Spleen (tissue), 11 donors: ENCODE data around the gene NACC1. TPM values are rescaled to one million over a fixed set of nuclear protein-coding genes. Genes with fewer than 3 reads are reported as not detected.

Experiments used
- DNase-seq: peaks from one replicate; pipeline ENCODE4 v3.0.0-alpha.2; 2020
- H3K27ac ChIP-seq, 8 donors: fragments of 200-600 bp; sonication (generic) in 7 of 8; 1 replicate in 4 of 8; 2 replicates in 4 of 8; pipeline versions ENCODE4 v1.5.0 to v1.8.0; 2016 to 2021; ENCODE audit warnings: inconsistent platforms in 4 of 8, mild to moderate bottlenecking in 4 of 8, moderate library complexity in 1 of 8
- H3K27me3 ChIP-seq, 7 donors: fragments of 200-600 bp; sonication (generic) in 6 of 7; replicated peaks in 1 of 7; 1 replicate in 4 of 7; 2 replicates in 3 of 7; pipeline versions ENCODE4 v1.5.0 to v1.8.0; 2016 to 2021; ENCODE audit warnings: inconsistent platforms in 3 of 7, mild to moderate bottlenecking in 1 of 7
- H3K36me3 ChIP-seq, 6 donors: fragments of 200-600 bp; sonication (generic) in 5 of 6; 1 replicate in 4 of 6; 2 replicates in 2 of 6; pipeline versions ENCODE4 v1.5.0 to v1.8.0; 2016 to 2021; ENCODE audit warnings: inconsistent platforms in 2 of 6
- H3K4me1 ChIP-seq, 6 donors: fragments of 200-600 bp; sonication (generic) in 5 of 6; 1 replicate in 3 of 6; 2 replicates in 3 of 6; pipeline versions ENCODE4 v1.5.0 to v1.8.0; 2016 to 2021; ENCODE audit warnings: inconsistent platforms in 3 of 6
- H3K4me3 ChIP-seq, 8 donors: fragments of 200-600 bp; sonication (generic) in 7 of 8; 1 replicate in 4 of 8; 2 replicates in 4 of 8; pipeline versions ENCODE4 v1.5.0 to v1.8.0; 2016 to 2021; ENCODE audit warnings: inconsistent platforms in 4 of 8, mild to moderate bottlenecking in 4 of 8, moderate library complexity in 2 of 8
- H3K9me3 ChIP-seq, 8 donors: fragments of 200-600 bp; sonication (generic) in 7 of 8; 1 replicate in 4 of 8; 2 replicates in 4 of 8; pipeline versions ENCODE4 v1.5.0 to v1.8.0; 2016 to 2021; ENCODE audit warnings: inconsistent platforms in 4 of 8
- POLR2A ChIP-seq, 3 donors: fragments of 450-650 bp; IDR thresholded peaks; one replicate each; pipeline ENCODE4 v1.5.1; 2017; ENCODE audit warnings: antibody characterized with exemption in 3 of 3, mild to moderate bottlenecking in 1 of 3
- POLR2AphosphoS5 ChIP-seq, 3 donors: sonication (generic); formaldehyde crosslinking; IDR thresholded peaks; one replicate each; pipeline ENCODE4 v1.5.1; 2017; ENCODE audit warnings: antibody characterized with exemption in 3 of 3
- WGBS, 5 donors: extraction: QIAGEN DNeasy Blood & Tissue Kit in 3 of 5; methylation state at CpG; one replicate each; pipeline versions ENCODE4 v1.1.5 to v1.1.7; 2013 to 2018; 5-methylcytosine and 5-hydroxymethylcytosine counted together
- intact Hi-C: fragments of 100-400 bp; cut with DNase I; formaldehyde crosslinking; loops from one replicate; pipeline ENCODE4 v1.15.0; 2023; ENCODE audit warnings: low total_unique reads
- polyA plus RNA-seq, 3 donors: library from polyadenylated mRNA; stranded (reverse); fragments of 200-250 nt; gene quantifications; one replicate each; pipeline ENCODE4 v1.2.1, GENCODE V29; 2013
- total RNA-seq, 7 donors: library from RNA; depleted of rRNA in 3 of 7; stranded (reverse); fragments of >200 nt in 3 of 7; fragmentation: NEBNext Ultra II Directional in 4 of 7; extraction: Animal tissue kit (Norgen Biotek cat#: 25700) in 4 of 7; gene quantifications; one replicate each; pipeline versions ENCODE4 v1.1.0 to v1.2.1, GENCODE V29; 2016 to 2021
- TF ChIP-seq, protein P1 (sequence below), 11 experiments: fragments of 200-600 bp in 7 of 11; fragments of 450-650 bp in 4 of 11; sonication (generic) in 4 of 11; IDR thresholded peaks in 8 of 11; conservative IDR thresholded peaks in 3 of 11; 1 replicate in 7 of 11; 2 replicates in 4 of 11; pipeline versions ENCODE4 v1.4.0 to v1.8.0; 2016 to 2021; ENCODE audit warnings: antibody characterized with exemption in 11 of 11, inconsistent platforms in 4 of 11, mild to moderate bottlenecking in 1 of 11
- donor health status: healthy with polysubstance abuse.
- donor health status: DM: no; HTN: no; CAD: no; lungs with moderate emphysema.
- donor health status: DM: no; HTN: no; CAD: no.
- donor health status: Bipolar disorder and iron deficiency.
- donor health status: healthy.
- donor health status: DM: no; HTN: no; CAD: no.
- donor health status: DM: yes; HTN: yes; CAD: no.

The NACC1 gene
- total and polyA plus RNA-seq, 10 donors, result 5.5 to 47.0 (median 34.3) TPM

DNA sequence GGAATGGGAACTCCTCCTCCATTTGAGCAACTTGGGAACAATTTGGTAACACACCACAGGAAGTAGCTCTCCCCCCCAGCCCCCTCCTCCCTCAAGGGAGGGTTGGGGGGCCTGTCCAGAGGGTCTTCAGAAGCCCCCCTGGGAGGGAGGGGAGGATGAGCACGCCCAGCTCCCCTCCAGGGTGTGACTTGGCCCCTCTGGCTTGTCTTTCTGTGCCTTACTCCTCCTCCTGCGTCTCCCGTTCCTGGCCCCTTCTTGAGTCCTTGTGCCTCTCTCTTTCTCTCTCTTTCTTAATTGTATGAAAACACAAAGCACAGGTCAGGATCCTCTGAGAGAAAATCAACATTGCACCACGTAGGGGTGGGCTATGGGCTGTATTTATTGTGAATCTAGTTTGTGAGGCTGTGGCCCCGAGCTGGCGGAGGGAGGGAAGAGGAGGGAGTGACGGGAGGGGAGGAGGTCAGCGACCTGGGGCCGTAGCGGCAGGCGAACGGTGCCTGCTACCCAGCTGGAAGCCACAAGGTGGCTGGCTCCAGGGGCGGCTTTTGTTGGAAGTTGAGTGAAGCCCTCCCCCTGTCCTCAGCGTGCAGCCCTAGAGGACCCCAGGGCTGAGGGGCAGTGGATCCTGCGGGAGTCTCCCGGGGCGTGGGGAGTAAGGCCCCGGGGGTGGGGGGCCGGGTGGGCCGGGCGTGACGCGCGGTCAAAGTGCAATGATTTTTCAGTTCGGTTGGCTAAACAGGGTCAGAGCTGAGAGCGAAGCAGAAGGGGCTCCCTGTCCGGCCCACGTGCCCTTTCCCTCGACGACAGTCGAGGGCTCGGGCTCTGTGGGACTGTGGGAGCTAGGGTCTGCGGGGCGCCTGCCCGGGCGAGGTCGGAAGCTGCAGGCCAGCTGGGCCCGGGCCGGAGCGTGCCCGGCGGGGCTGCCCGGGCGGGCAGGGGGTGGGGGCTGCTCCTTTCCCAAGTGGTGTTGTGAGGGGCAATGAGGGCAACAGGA, 21.8 kb upstream of the NACC1 start:
- Histone ChIP-seq H3K27me3 (peaks cover 0 to 41% (median 0%) of the 10 kb centered on the region in 7 donors), H3K36me3 (peaks cover 0 to 27% (median 3%) of the 10 kb centered on the region in 6 donors), H3K4me3 (peak overlapping the region; percentile 24 to 88 (median 52)), H3K27ac (peak overlapping the region; percentile 60 to 99 (median 97)), H3K9me3 (no peaks in the 10 kb centered on the region), H3K4me1 (peaks cover 26 to 81% (median 76%) of the 10 kb centered on the region in 6 donors)
- no peak for TF ChIP-seq POLR2A (IDR thresholded peaks at IDR 0.05)
- TF ChIP-seq, protein P1, sequence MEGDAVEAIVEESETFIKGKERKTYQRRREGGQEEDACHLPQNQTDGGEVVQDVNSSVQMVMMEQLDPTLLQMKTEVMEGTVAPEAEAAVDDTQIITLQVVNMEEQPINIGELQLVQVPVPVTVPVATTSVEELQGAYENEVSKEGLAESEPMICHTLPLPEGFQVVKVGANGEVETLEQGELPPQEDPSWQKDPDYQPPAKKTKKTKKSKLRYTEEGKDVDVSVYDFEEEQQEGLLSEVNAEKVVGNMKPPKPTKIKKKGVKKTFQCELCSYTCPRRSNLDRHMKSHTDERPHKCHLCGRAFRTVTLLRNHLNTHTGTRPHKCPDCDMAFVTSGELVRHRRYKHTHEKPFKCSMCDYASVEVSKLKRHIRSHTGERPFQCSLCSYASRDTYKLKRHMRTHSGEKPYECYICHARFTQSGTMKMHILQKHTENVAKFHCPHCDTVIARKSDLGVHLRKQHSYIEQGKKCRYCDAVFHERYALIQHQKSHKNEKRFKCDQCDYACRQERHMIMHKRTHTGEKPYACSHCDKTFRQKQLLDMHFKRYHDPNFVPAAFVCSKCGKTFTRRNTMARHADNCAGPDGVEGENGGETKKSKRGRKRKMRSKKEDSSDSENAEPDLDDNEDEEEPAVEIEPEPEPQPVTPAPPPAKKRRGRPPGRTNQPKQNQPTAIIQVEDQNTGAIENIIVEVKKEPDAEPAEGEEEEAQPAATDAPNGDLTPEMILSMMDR (IDR thresholded peaks at IDR 0.05 in 8 of 11, conservative IDR thresholded peaks at IDR 0.05 in 3 of 11), result peak in 5 of 11 experiments; percentile 15 to 51 (median 48)
- TF ChIP-seq POLR2AphosphoS5 (IDR thresholded peaks at IDR 0.05), result peak; percentile 11 to 64 (median 44)
- DNase-seq, result peak; percentile 89
- 14 to 24% (median 18%) methylated on average over 35 to 44 of the region's 44 CpGs for WGBS, 5 donors
- intact Hi-C loops, result loop anchor here (2.0 kb wide), 1 partner anchor 113 kb away; no protein-coding TSS in a partner anchor

DNA sequence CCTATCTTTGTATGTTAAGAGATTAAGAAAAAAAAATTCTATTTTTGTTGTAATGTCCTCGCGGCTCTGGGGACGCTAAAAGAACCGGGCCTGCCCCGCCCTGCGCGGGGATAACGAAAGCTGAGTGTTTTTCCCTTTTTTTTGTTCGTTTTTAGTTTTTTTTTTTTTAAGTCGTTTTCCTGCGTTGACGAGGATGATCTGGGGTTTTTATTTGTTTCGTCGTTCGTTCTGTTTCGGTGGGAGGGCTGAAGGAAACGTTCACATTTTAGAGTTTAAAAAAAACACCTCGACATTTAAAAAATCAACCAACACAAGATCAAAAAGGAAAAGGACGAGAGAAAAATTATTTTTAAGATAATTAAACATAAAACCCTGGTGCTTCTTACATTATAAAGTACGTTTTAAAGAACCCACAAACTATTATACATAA, 21.0 kb upstream of the NACC1 start:
- 9 to 14% (median 11%) methylated on average over 20 of the region's 20 CpGs for WGBS, 5 donors
- intact Hi-C loops, result no loop called here

DNA sequence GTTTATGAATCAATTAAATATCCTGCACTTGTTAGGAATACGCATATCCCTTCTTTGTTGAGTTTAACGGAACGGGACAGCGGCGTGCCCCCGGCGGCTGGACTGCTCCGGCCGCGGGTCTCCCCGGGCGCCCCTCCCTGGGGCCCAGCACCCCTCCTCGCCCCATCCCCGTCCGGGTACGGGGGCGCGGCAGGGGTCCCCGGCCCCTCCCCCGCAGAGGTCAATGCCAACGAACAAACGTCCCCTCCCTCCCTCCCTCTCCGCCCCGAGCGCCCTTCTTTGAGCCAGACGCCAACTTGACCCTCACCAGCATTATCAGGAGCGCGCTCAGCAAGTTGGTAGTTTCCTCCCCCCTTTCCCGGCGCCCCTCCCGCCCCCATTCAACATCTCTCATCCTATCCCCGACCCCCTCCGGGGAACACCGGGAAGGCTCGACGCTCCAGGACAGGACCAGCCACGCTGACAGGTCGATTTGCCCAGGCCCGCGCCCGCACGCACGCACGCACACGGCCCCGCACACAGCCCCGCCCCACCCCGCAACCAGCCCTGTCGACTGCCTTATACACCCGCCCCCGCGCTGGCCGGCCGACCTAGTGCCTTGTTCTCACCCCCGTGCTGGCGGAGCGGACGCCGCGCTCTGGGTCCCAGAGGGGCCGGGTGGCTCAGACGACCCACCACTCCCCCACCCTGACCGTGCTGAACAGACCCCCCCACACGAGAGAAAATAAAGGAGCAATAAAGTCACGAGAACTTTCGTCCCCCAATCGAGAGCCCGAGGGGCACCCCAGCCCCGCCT, 20.4 kb upstream of the NACC1 start:
- peaks cover 26 to 96% (median 90%) of the 10 kb centered on the region in 6 donors for H3K4me1 ChIP-seq
- WGBS, 5 donors, result 1 to 5% (median 3%) methylated on average over 40 to 69 of the region's 69 CpGs
- intact Hi-C loops, result no loop called here
- peaks cover 0 to 27% (median 3%) of the 10 kb centered on the region in 6 donors for H3K36me3 ChIP-seq
- peak; percentile 94 for DNase-seq
- H3K4me3 ChIP-seq, result peak overlapping the region; percentile 21 to 88 (median 52)
- no peaks in the 10 kb centered on the region for H3K9me3 ChIP-seq
- H3K27ac ChIP-seq, result peak overlapping the region; percentile 57 to 99 (median 97)
- H3K27me3 ChIP-seq, result peaks cover 0 to 41% (median 0%) of the 10 kb centered on the region in 7 donors
- TF ChIP-seq POLR2A (IDR thresholded peaks at IDR 0.05), result no peak
- TF ChIP-seq POLR2AphosphoS5 (IDR thresholded peaks at IDR 0.05), result peak; percentile 14 to 76 (median 49)
- TF ChIP-seq, protein P1 (IDR thresholded peaks at IDR 0.05 in 8 of 11, conservative IDR thresholded peaks at IDR 0.05 in 3 of 11), result no peak

More for the DNA sequence above, 21.0 kb upstream of the NACC1 start:
- TF ChIP-seq, protein P1 (IDR thresholded peaks at IDR 0.05 in 8 of 11, conservative IDR thresholded peaks at IDR 0.05 in 3 of 11), result no peak
- TF ChIP-seq POLR2AphosphoS5 (IDR thresholded peaks at IDR 0.05) (no peak), POLR2A (IDR thresholded peaks at IDR 0.05) (no peak)
- Histone ChIP-seq H3K4me3 (peak overlapping the region; percentile 21 to 88 (median 52)), H3K27ac (peak overlapping the region; percentile 57 to 99 (median 97)), H3K27me3 (peaks cover 0 to 41% (median 0%) of the 10 kb centered on the region in 7 donors), H3K36me3 (peaks cover 0 to 27% (median 3%) of the 10 kb centered on the region in 6 donors), H3K9me3 (no peaks in the 10 kb centered on the region), H3K4me1 (peaks cover 26 to 90% (median 84%) of the 10 kb centered on the region in 6 donors)
- DNase-seq, result no peak
